Ovary (tissue), 3 donors: Measurements from ENCODE around the gene ETHE1.

ENCODE experiments used
- CTCF ChIP-seq, 3 donors: fragments of 450-650 bp in 2 of 3; fragments of 200-600 bp in 1 of 3; IDR thresholded peaks; one replicate each; pipeline versions ENCODE4 v1.5.1 to v1.8.0; 2016 to 2022; ENCODE audit warnings: antibody characterized with exemption in 3 of 3, mild to moderate bottlenecking in 1 of 3
- POLR2A ChIP-seq: fragments of 450-650 bp; IDR thresholded peaks from one replicate; pipeline ENCODE4 v1.6.1; 2017; ENCODE audit warnings: antibody characterized with exemption, mild to moderate bottlenecking, moderate library complexity
- donor health status: DM: no; HTN: no; CAD: no.

- TF ChIP-seq CTCF (IDR thresholded peaks at IDR 0.05) (no peak), POLR2A (no peak)
Measured at GRCh38 chr19:43511324-43511723, 15.7 kb downstream of the ETHE1 start.
